ENCODE results near the gene SGSM2. TPM values are rescaled to one million over a fixed set of nuclear protein-coding genes. Genes with fewer than 3 reads are reported as not detected.

Gene SGSM2
- total and polyA plus RNA-seq, 2 experiments from 2014 or later, result 13.7 to 52.4 TPM

DNA sequence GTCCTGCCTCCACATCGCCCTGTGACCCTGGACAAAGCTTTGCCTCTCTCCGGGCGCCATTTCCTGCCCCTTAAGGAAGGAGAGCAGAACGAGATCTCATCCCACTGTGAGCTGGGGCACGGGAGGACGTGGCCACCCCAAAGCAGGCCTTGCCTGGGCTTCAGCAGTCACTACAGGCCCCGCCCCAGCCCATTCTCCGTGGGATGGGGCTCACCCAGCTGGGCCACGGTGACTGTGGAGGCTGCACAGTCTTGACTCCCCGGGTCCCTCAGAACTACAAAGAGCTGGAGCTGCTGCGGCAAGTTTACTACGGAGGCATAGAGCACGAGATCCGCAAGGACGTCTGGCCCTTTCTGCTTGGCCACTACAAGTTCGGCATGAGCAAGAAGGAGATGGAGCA, 35.4 kb downstream of the SGSM2 start:
- Histone ChIP-seq H3K79me2 (replicated peaks; ENCODE audit: insufficient read depth) (no peaks in the 10 kb centered on the region), H2AFZ (no peak overlapping the region), H3K4me1 (ENCODE audit: insufficient read depth) (no peaks in the 10 kb centered on the region; the same call in 1 of the 2 replicates), H3K9me2 (ENCODE audit: insufficient read depth) (no peaks in the 10 kb centered on the region), H3K27ac (ENCODE audit: low read depth) (no peak overlapping the region), H4K20me1 (replicated peaks; ENCODE audit: insufficient read depth) (no peaks in the 10 kb centered on the region; the same call in none of the 2 replicates), H3K27me3 (ENCODE audit: insufficient read depth) (no peaks in the 10 kb centered on the region), H3K36me3 (ENCODE audit: insufficient read depth) (no peaks in the 10 kb centered on the region), H3K4me2 (no peak overlapping the region), H3K4me3 (no peak overlapping the region), H3F3A (replicated peaks; ENCODE audit: low read depth) (0 out of 2 replicates have a peak, but pooled peaks cover 3% of the 10 kb centered on the region)
- TF ChIP-seq, protein P1, sequence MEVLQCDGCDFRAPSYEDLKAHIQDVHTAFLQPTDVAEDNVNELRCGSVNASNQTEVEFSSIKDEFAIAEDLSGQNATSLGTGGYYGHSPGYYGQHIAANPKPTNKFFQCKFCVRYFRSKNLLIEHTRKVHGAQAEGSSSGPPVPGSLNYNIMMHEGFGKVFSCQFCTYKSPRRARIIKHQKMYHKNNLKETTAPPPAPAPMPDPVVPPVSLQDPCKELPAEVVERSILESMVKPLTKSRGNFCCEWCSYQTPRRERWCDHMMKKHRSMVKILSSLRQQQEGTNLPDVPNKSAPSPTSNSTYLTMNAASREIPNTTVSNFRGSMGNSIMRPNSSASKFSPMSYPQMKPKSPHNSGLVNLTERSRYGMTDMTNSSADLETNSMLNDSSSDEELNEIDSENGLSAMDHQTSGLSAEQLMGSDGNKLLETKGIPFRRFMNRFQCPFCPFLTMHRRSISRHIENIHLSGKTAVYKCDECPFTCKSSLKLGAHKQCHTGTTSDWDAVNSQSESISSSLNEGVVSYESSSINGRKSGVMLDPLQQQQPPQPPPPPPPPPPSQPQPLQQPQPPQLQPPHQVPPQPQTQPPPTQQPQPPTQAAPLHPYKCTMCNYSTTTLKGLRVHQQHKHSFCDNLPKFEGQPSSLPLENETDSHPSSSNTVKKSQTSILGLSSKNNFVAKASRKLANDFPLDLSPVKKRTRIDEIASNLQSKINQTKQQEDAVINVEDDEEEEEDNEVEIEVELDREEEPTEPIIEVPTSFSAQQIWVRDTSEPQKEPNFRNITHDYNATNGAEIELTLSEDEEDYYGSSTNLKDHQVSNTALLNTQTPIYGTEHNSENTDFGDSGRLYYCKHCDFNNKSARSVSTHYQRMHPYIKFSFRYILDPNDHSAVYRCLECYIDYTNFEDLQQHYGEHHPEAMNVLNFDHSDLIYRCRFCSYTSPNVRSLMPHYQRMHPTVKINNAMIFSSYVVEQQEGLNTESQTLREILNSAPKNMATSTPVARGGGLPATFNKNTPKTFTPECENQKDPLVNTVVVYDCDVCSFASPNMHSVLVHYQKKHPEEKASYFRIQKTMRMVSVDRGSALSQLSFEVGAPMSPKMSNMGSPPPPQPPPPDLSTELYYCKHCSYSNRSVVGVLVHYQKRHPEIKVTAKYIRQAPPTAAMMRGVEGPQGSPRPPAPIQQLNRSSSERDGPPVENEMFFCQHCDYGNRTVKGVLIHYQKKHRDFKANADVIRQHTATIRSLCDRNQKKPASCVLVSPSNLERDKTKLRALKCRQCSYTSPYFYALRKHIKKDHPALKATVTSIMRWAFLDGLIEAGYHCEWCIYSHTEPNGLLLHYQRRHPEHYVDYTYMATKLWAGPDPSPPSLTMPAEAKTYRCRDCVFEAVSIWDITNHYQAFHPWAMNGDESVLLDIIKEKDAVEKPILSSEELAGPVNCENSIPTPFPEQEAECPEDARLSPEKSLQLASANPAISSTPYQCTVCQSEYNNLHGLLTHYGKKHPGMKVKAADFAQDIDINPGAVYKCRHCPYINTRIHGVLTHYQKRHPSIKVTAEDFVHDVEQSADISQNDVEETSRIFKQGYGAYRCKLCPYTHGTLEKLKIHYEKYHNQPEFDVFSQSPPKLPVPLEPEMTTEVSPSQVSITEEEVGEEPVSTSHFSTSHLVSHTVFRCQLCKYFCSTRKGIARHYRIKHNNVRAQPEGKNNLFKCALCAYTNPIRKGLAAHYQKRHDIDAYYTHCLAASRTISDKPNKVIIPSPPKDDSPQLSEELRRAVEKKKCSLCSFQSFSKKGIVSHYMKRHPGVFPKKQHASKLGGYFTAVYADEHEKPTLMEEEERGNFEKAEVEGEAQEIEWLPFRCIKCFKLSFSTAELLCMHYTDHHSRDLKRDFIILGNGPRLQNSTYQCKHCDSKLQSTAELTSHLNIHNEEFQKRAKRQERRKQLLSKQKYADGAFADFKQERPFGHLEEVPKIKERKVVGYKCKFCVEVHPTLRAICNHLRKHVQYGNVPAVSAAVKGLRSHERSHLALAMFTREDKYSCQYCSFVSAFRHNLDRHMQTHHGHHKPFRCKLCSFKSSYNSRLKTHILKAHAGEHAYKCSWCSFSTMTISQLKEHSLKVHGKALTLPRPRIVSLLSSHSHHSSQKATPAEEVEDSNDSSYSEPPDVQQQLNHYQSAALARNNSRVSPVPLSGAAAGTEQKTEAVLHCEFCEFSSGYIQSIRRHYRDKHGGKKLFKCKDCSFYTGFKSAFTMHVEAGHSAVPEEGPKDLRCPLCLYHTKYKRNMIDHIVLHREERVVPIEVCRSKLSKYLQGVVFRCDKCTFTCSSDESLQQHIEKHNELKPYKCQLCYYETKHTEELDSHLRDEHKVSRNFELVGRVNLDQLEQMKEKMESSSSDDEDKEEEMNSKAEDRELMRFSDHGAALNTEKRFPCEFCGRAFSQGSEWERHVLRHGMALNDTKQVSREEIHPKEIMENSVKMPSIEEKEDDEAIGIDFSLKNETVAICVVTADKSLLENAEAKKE (CRISPR knock-in tag; IDR thresholded peaks at IDR 0.05), result no peak
- TF ChIP-seq CREB1 (CRISPR knock-in tag; IDR thresholded peaks at IDR 0.05; ENCODE audit: low read depth), result no peak
- TF ChIP-seq ZNF114 (CRISPR knock-in tag; IDR thresholded peaks at IDR 0.05), result no peak
- TF ChIP-seq POLR2AphosphoS5 (IDR thresholded peaks at IDR 0.05; ENCODE audit: low read depth), result no peak
- TF ChIP-seq EZH2phosphoT487 (IDR thresholded peaks at IDR 0.05; ENCODE audit: unreplicated experiment), result no peak
- no peak for TF ChIP-seq NANOG (IDR thresholded peaks at IDR 0.05; ENCODE audit: borderline replicate concordance)
- TF ChIP-seq ZNF331 (CRISPR knock-in tag; IDR thresholded peaks at IDR 0.05; ENCODE audit: low read depth), result no peak
- TF ChIP-seq, protein P2, sequence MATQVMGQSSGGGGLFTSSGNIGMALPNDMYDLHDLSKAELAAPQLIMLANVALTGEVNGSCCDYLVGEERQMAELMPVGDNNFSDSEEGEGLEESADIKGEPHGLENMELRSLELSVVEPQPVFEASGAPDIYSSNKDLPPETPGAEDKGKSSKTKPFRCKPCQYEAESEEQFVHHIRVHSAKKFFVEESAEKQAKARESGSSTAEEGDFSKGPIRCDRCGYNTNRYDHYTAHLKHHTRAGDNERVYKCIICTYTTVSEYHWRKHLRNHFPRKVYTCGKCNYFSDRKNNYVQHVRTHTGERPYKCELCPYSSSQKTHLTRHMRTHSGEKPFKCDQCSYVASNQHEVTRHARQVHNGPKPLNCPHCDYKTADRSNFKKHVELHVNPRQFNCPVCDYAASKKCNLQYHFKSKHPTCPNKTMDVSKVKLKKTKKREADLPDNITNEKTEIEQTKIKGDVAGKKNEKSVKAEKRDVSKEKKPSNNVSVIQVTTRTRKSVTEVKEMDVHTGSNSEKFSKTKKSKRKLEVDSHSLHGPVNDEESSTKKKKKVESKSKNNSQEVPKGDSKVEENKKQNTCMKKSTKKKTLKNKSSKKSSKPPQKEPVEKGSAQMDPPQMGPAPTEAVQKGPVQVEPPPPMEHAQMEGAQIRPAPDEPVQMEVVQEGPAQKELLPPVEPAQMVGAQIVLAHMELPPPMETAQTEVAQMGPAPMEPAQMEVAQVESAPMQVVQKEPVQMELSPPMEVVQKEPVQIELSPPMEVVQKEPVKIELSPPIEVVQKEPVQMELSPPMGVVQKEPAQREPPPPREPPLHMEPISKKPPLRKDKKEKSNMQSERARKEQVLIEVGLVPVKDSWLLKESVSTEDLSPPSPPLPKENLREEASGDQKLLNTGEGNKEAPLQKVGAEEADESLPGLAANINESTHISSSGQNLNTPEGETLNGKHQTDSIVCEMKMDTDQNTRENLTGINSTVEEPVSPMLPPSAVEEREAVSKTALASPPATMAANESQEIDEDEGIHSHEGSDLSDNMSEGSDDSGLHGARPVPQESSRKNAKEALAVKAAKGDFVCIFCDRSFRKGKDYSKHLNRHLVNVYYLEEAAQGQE (IDR thresholded peaks at IDR 0.05; ENCODE audit: unreplicated experiment), result no peak
- no peak for TF ChIP-seq STAT1 (IDR thresholded peaks at IDR 0.05; ENCODE audit: unreplicated experiment)
- no peak for TF ChIP-seq EZH2 (IDR thresholded peaks at IDR 0.05; ENCODE audit: low read depth, unreplicated experiment)
- TF ChIP-seq, protein P3, sequence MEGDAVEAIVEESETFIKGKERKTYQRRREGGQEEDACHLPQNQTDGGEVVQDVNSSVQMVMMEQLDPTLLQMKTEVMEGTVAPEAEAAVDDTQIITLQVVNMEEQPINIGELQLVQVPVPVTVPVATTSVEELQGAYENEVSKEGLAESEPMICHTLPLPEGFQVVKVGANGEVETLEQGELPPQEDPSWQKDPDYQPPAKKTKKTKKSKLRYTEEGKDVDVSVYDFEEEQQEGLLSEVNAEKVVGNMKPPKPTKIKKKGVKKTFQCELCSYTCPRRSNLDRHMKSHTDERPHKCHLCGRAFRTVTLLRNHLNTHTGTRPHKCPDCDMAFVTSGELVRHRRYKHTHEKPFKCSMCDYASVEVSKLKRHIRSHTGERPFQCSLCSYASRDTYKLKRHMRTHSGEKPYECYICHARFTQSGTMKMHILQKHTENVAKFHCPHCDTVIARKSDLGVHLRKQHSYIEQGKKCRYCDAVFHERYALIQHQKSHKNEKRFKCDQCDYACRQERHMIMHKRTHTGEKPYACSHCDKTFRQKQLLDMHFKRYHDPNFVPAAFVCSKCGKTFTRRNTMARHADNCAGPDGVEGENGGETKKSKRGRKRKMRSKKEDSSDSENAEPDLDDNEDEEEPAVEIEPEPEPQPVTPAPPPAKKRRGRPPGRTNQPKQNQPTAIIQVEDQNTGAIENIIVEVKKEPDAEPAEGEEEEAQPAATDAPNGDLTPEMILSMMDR (conservative IDR thresholded peaks at IDR 0.05; ENCODE audit: low read depth in 2 of 2), result no peak
- TF ChIP-seq JUNB (IDR thresholded peaks at IDR 0.05; ENCODE audit: unreplicated experiment), result no peak
- TF ChIP-seq, protein P4, sequence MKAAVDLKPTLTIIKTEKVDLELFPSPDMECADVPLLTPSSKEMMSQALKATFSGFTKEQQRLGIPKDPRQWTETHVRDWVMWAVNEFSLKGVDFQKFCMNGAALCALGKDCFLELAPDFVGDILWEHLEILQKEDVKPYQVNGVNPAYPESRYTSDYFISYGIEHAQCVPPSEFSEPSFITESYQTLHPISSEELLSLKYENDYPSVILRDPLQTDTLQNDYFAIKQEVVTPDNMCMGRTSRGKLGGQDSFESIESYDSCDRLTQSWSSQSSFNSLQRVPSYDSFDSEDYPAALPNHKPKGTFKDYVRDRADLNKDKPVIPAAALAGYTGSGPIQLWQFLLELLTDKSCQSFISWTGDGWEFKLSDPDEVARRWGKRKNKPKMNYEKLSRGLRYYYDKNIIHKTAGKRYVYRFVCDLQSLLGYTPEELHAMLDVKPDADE (IDR thresholded peaks at IDR 0.05), result no peak
- H3K9me3 Mint-ChIP-seq, result no peaks in the 10 kb centered on the region
- H3K36me3 Mint-ChIP-seq (ENCODE audit: low read depth), result peaks cover 27% of the 10 kb centered on the region
- no peak for ATAC-seq
- no peak for DNase-seq (ENCODE audit: low spot score)
- H3K27ac Mint-ChIP-seq, result no peak overlapping the region
- no peak overlapping the region for H3K4me3 Mint-ChIP-seq
- peaks cover 18% of the 10 kb centered on the region for H3K4me1 Mint-ChIP-seq
- H3K27me3 Mint-ChIP-seq (ENCODE audit: insufficient read depth, low read depth, poor library complexity), result peaks cover 21% of the 10 kb centered on the region
